GM12872 (cell line): ENCODE measurements around the gene HINT3.

ENCODE experiments used
- CTCF ChIP-seq: IDR thresholded peaks from 3 replicates; pipeline ENCODE4 v1.5.1; 2011; ENCODE audit warnings: low read depth, mild to moderate bottlenecking, low read length, moderate library complexity; ENCODE audit not compliant: insufficient read depth

HINT3 gene

GRCh38 chr6:125995972-125996580 is 39.5 kb downstream of the HINT3 start:
- TF ChIP-seq CTCF: peak; percentile 89

- no peak for TF ChIP-seq CTCF
Measured at GRCh38 chr6:126002755-126003679, 46.4 kb downstream of the HINT3 start.

DNA sequence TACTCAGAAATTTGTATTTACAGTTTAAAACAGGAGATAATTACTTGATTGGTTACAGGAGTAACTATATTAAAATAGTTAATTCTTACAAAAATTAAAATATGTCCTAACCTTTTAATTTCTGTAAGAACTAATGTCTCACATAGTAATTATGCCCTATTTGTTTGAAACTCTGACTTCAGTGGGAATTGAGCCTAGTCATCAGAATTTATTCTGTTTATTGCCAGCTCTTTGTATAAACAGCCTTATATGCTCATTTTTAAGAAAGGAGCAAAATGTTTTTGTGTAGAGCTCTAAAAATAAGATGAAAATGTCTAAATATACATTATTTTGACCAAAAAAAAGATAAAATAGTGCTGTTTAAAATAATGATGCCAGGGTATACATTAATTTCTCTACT is 51.2 kb downstream of the HINT3 start:
- TF ChIP-seq CTCF: no peak

- no peak for TF ChIP-seq CTCF
Measured at GRCh38 chr6:126010040-126010439, 53.5 kb downstream of the HINT3 start.

DNA sequence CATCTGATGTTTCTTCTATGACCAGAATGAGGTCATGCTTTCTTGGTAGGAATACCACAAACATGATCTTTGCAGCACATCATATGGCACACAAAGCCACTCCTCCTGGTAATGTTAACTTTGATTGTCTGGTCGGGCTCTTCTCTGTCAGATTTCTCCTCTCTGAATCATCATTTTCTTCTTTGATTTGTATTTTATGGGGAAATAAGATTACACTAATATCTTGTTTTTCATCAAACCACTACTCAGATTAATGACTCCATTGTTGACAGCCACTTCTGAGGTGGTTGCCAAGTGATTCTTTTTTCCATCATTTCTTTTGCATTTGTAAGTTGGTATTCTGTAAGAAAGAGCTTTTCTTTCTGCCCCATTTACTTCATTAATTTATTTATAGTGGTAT is 59.3 kb downstream of the HINT3 start:
- TF ChIP-seq CTCF: no peak

DNA sequence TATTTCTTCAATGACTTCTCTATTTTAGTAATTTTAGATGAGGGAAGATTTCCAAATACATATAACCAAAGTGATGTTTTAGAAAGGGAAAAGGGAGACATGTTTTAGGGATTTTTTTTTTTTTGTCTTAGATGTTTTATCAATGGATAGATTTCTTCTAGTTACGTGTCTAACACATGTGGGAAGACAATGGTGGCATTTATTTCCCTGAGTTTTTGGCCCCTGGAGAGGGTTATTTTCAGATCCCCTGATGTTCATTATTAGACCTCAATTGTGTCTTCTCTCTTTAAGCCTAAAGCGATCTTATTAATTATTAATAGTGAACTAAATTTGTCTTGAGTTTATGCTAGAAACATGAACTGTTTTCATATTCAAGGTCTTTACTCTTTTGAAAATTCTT is 60.0 kb downstream of the HINT3 start:
- TF ChIP-seq CTCF: no peak

DNA sequence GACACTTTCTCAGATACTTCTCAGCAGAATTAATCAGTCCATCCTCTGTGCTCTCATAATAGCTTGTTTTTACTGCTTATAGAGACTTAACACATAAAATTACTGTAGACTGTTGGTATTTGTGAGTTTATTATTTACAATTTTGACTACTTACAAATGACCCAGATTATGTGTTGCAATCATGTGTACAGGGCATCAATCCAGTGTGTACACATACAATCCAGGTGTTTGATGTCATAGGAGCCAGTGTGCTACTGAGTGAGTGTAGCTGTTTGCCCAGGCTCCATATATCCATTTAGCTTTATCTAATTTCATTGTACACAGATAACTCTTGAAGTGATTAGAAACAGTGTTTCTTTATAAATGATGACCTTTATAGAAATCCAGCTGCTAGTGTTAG is 61.1 kb downstream of the HINT3 start:
- no peak for TF ChIP-seq CTCF
